ENCODE results near the gene TGFB2. TPM values are rescaled to one million over a fixed set of nuclear protein-coding genes. Genes with fewer than 3 reads are reported as not detected.

Gene TGFB2
- total RNA-seq, 4 donors from 2014 or later = 3.3 to 9.4 (median 6.8) TPM

GRCh38 chr1:218357211-218357892 lies 12.2 kb downstream of the TGFB2 start:
- TF ChIP-seq EP300 (IDR thresholded peaks at IDR 0.05) = no peak
- no peak for TF ChIP-seq POLR2A (IDR thresholded peaks at IDR 0.05)
- TF ChIP-seq CTCF (IDR thresholded peaks at IDR 0.05) = no peak
- TF ChIP-seq POLR2AphosphoS5 (IDR thresholded peaks at IDR 0.05) = no peak
- no peaks in the 10 kb centered on the region for H3K36me3 ChIP-seq
- ATAC-seq = no peak
- WGBS, 2 donors (ENCODE audit: low coverage in 1 of 2) = 69 to 78% methylated on average over 6 to 10 of the region's 10 CpGs
- H3K27me3 ChIP-seq = no peaks in the 10 kb centered on the region
- H3K9me3 ChIP-seq = no peaks in the 10 kb centered on the region
- peak overlapping the region in 1 of 4 donors; percentile 36 for H3K27ac ChIP-seq
- no peak overlapping the region for H3K4me3 ChIP-seq
- H3K4me1 ChIP-seq = peaks cover 0 to 18% (median under 1%) of the 10 kb centered on the region in 3 donors

- no peaks in the 10 kb centered on the region for H3K36me3 ChIP-seq
- H3K4me3 ChIP-seq = no peak overlapping the region
- H3K4me1 ChIP-seq = peaks cover 0 to 22% (median 3%) of the 10 kb centered on the region in 3 donors
- 30 to 47% methylated on average over 2 to 3 of the region's 3 CpGs for WGBS, 2 donors (ENCODE audit: low coverage in 1 of 2)
- H3K27me3 ChIP-seq = no peaks in the 10 kb centered on the region
- TF ChIP-seq CTCF (IDR thresholded peaks at IDR 0.05) (no peak), EP300 (IDR thresholded peaks at IDR 0.05) (no peak), POLR2AphosphoS5 (IDR thresholded peaks at IDR 0.05) (no peak), POLR2A (IDR thresholded peaks at IDR 0.05) (no peak)
- H3K9me3 ChIP-seq = no peaks in the 10 kb centered on the region
- no peak for ATAC-seq
- H3K27ac ChIP-seq = no peak overlapping the region
Observed at GRCh38 chr1:218357893-218358232, 12.7 kb downstream of the TGFB2 start.

GRCh38 chr1:218361298-218362065 lies 16.3 kb downstream of the TGFB2 start:
- WGBS, 2 donors (ENCODE audit: low coverage in 1 of 2) = 65 to 67% methylated on average over 5 to 7 of the region's 7 CpGs
- peaks cover 12 to 55% (median 12%) of the 10 kb centered on the region in 3 donors for H3K4me1 ChIP-seq
- no peaks in the 10 kb centered on the region for H3K27me3 ChIP-seq
- TF ChIP-seq EP300 (IDR thresholded peaks at IDR 0.05) (no peak), CTCF (IDR thresholded peaks at IDR 0.05) (peak; percentile 6 to 64 (median 25))
- no peaks in the 10 kb centered on the region for H3K9me3 ChIP-seq
- no peak for ATAC-seq
- H3K4me3 ChIP-seq = no peak overlapping the region
- peak overlapping the region in 2 of 4 donors; percentile 73 to 76 for H3K27ac ChIP-seq
- H3K36me3 ChIP-seq = no peaks in the 10 kb centered on the region

GRCh38 chr1:218362418-218363076 lies 17.4 kb downstream of the TGFB2 start:
- H3K27ac ChIP-seq = peak overlapping the region; percentile 45 to 76 (median 70)
- H3K9me3 ChIP-seq = no peaks in the 10 kb centered on the region
- no peak for TF ChIP-seq EP300 (IDR thresholded peaks at IDR 0.05)
- TF ChIP-seq POLR2A (IDR thresholded peaks at IDR 0.05) = no peak
- TF ChIP-seq POLR2AphosphoS5 (IDR thresholded peaks at IDR 0.05) = no peak
- no peak for TF ChIP-seq CTCF (IDR thresholded peaks at IDR 0.05)
- no peaks in the 10 kb centered on the region for H3K27me3 ChIP-seq
- H3K4me1 ChIP-seq = peaks cover 12 to 66% (median 12%) of the 10 kb centered on the region in 3 donors
- ATAC-seq = no peak
- no peak overlapping the region for H3K4me3 ChIP-seq
- no peaks in the 10 kb centered on the region for H3K36me3 ChIP-seq
- 38 to 55% methylated on average over 5 of the region's 5 CpGs for whole genome bisulfite sequencing, 2 donors (ENCODE audit: low coverage in 1 of 2)

Data from gastroesophageal sphincter (tissue), 4 donors.